ENCODE data around the gene KIR2DL3. TPM values are rescaled to one million over a fixed set of nuclear protein-coding genes. Genes with fewer than 3 reads are reported as not detected.
"Not testable (repeated sequence)": the region's sequence is repeated elsewhere in the genome, so short reads cannot be mapped to it uniquely, and the experiment has no call there.

The KIR2DL3 gene
- total and polyA plus RNA-seq, 2 experiments from 2014 or later: not detected

DNA sequence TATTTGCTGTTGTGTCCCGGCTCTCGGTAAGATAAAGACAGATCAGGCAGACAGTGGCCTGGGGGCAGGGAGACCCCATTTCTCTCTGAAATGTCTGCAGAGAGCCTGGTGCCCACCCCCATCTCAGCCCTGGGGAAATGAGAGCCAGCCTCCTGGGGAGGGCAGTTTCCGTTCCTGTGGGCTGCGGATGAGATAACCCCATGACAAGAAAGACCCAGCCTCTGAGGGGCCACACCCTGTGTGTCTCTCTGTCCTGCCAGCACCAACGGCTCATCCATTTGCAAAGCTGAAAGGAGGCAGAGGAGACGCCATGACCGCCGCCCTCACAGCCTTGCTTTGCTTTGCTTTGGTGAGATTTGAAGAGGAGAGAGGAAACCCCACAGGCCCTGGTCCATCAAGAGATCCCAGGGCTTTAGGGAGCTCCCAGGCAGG, 42.2 kb upstream of the KIR2DL3 start:
- Histone ChIP-seq H4K20me1 (ENCODE audit: insufficient read depth, poor library complexity, severe bottlenecking) (no peaks in the 10 kb centered on the region), H3K36me3 (replicated peaks; ENCODE audit: insufficient read depth, low read depth) (no peaks in the 10 kb centered on the region), H3K27ac (no peak overlapping the region), H3K9me3 (ENCODE audit: low read depth) (no peaks in the 10 kb centered on the region), H3K79me2 (no peaks in the 10 kb centered on the region), H3K4me1 (ENCODE audit: insufficient read depth) (no peaks in the 10 kb centered on the region), H3K4me2 (no peak overlapping the region), H3K27me3 (no peaks in the 10 kb centered on the region), H2AFZ (no peak overlapping the region), H3K4me3 (no peak overlapping the region), H3K9me2 (replicated peaks; ENCODE audit: insufficient read depth) (no peaks in the 10 kb centered on the region)
- DNase-seq (ENCODE audit: low spot score): no peak
- TF ChIP-seq EZH2 (IDR thresholded peaks at IDR 0.05; ENCODE audit: borderline replicate concordance): no peak
- TF ChIP-seq, protein P1, sequence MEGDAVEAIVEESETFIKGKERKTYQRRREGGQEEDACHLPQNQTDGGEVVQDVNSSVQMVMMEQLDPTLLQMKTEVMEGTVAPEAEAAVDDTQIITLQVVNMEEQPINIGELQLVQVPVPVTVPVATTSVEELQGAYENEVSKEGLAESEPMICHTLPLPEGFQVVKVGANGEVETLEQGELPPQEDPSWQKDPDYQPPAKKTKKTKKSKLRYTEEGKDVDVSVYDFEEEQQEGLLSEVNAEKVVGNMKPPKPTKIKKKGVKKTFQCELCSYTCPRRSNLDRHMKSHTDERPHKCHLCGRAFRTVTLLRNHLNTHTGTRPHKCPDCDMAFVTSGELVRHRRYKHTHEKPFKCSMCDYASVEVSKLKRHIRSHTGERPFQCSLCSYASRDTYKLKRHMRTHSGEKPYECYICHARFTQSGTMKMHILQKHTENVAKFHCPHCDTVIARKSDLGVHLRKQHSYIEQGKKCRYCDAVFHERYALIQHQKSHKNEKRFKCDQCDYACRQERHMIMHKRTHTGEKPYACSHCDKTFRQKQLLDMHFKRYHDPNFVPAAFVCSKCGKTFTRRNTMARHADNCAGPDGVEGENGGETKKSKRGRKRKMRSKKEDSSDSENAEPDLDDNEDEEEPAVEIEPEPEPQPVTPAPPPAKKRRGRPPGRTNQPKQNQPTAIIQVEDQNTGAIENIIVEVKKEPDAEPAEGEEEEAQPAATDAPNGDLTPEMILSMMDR (IDR thresholded peaks at IDR 0.05; ENCODE audit: poor library complexity): no peak
- no peak for TF ChIP-seq EZH2phosphoT487 (IDR thresholded peaks at IDR 0.05; ENCODE audit: low read depth, severe bottlenecking, unreplicated experiment)
- 87% methylated on average over 8 of the region's 8 CpGs for WGBS (ENCODE audit: low lambda C conversion rate, missing lambda C conversion rate)

DNA sequence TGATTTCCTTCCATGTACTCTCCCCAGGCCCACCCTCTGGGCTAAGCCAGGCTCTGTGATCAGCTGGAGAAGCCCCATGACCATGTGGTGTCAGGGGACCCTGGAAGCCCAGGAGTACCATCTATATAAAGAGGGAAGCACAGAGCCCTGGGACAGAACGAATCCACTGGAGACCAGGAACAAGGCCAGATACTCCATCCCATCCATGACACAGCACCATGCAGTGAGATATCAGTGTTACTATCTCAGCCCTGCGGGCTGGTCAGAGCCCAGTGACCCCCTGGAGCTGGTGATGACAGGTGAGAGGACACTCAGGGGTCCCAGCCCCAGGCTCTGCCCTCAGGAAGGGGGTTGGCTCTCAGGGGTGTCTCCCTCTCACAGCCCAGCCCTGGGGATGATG, 41.5 kb upstream of the KIR2DL3 start:
- Histone ChIP-seq H3K4me2 (no peak overlapping the region), H3K4me1 (ENCODE audit: insufficient read depth) (no peaks in the 10 kb centered on the region), H3K4me3 (no peak overlapping the region), H2AFZ (no peak overlapping the region), H4K20me1 (ENCODE audit: insufficient read depth, poor library complexity, severe bottlenecking) (no peaks in the 10 kb centered on the region), H3K9me3 (ENCODE audit: low read depth) (no peaks in the 10 kb centered on the region), H3K27ac (no peak overlapping the region), H3K9me2 (replicated peaks; ENCODE audit: insufficient read depth) (no peaks in the 10 kb centered on the region), H3K79me2 (no peaks in the 10 kb centered on the region), H3K27me3 (no peaks in the 10 kb centered on the region), H3K36me3 (replicated peaks; ENCODE audit: insufficient read depth, low read depth) (no peaks in the 10 kb centered on the region)
- 27% methylated on average over 2 of the region's 2 CpGs for WGBS (ENCODE audit: low lambda C conversion rate, missing lambda C conversion rate)
- no peak for TF ChIP-seq EZH2phosphoT487 (IDR thresholded peaks at IDR 0.05; ENCODE audit: low read depth, severe bottlenecking, unreplicated experiment)
- no peak for TF ChIP-seq EZH2 (IDR thresholded peaks at IDR 0.05; ENCODE audit: borderline replicate concordance)
- TF ChIP-seq, protein P1 (IDR thresholded peaks at IDR 0.05; ENCODE audit: poor library complexity): no peak
- DNase-seq (ENCODE audit: low spot score): no peak

DNA sequence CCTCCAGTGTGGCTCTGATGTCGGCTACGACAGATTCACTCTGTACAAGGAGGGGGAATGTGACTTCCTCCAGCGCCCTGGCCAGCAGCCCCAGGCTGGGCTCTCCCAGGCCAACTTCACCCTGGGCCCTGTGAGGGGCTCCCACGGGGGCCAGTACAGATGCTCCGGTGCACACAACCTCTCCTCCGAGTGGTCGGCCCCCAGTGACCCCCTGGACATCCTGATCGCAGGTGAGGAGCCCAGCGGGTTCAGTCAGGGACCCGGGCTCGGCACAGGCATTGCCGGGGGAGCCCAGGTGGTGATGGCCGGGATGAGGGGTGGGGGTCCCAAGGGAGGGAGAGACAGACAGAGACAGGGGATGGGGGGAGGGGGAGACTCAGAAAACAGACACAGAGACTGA, 40.6 kb upstream of the KIR2DL3 start:
- not testable (repeated sequence) for H3K79me2 ChIP-seq; H3K9me3 ChIP-seq (ENCODE audit: low read depth); H3K27ac ChIP-seq; H3K9me2 ChIP-seq (replicated peaks; ENCODE audit: insufficient read depth); H2AFZ ChIP-seq; DNase-seq (ENCODE audit: low spot score); H3K36me3 ChIP-seq (replicated peaks; ENCODE audit: insufficient read depth, low read depth); H3K27me3 ChIP-seq; H3K4me2 ChIP-seq; H3K4me3 ChIP-seq; H4K20me1 ChIP-seq (ENCODE audit: insufficient read depth, poor library complexity, severe bottlenecking); H3K4me1 ChIP-seq (ENCODE audit: insufficient read depth)
- WGBS (ENCODE audit: low lambda C conversion rate, missing lambda C conversion rate): 85% methylated on average over 11 of the region's 13 CpGs

DNA sequence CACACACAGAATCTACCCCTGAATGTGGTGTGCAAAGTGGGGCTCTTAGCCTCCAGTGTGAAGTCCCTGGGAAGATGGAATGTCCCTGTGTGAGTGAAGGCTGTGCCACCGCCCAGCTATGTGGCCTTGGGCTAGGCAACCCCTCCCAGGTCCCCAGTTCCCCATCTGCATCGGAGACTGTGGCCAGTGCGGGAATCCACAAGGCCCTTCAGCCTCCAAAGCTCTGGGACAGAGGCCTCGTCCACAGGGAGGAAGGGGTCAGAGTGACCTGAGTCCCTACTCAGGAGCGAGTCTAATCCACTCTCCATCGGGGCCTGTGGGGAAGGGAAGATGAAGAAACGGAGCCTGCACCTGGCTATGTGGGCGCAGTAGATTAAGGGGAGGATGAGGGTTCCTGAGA, 33.4 kb upstream of the KIR2DL3 start:
- no peaks in the 10 kb centered on the region for H3K9me2 ChIP-seq (replicated peaks; ENCODE audit: insufficient read depth)
- no peak overlapping the region for H3K4me2 ChIP-seq
- no peaks in the 10 kb centered on the region for H4K20me1 ChIP-seq (ENCODE audit: insufficient read depth, poor library complexity, severe bottlenecking)
- no peaks in the 10 kb centered on the region for H3K27me3 ChIP-seq
- H3K9me3 ChIP-seq (ENCODE audit: low read depth): no peaks in the 10 kb centered on the region
- no peak for DNase-seq (ENCODE audit: low spot score)
- H3K27ac ChIP-seq: no peak overlapping the region
- no peak overlapping the region for H3K4me3 ChIP-seq
- TF ChIP-seq EZH2phosphoT487 (IDR thresholded peaks at IDR 0.05; ENCODE audit: low read depth, severe bottlenecking, unreplicated experiment): no peak
- no peak for TF ChIP-seq EZH2 (IDR thresholded peaks at IDR 0.05; ENCODE audit: borderline replicate concordance)
- TF ChIP-seq, protein P1 (IDR thresholded peaks at IDR 0.05; ENCODE audit: poor library complexity): no peak
- H3K4me1 ChIP-seq (ENCODE audit: insufficient read depth): no peaks in the 10 kb centered on the region
- no peak overlapping the region for H2AFZ ChIP-seq
- no peaks in the 10 kb centered on the region for H3K36me3 ChIP-seq (replicated peaks; ENCODE audit: insufficient read depth, low read depth)
- H3K79me2 ChIP-seq: no peaks in the 10 kb centered on the region
- 49% methylated on average over 8 of the region's 8 CpGs for WGBS (ENCODE audit: low lambda C conversion rate, missing lambda C conversion rate)
